Sigmoid colon (tissue), 4 donors: ENCODE results near the gene USP1.

Experiments
- CTCF ChIP-seq, 4 experiments: fragments of 450-650 bp in 3 of 4; fragments of 200-600 bp in 1 of 4; IDR thresholded peaks; one replicate each; pipeline ENCODE4 v1.5.1; 2016 to 2019; ENCODE audit warnings: antibody characterized with exemption in 4 of 4, mild to moderate bottlenecking in 3 of 4, moderate library complexity in 2 of 4
- POLR2A ChIP-seq, 2 donors: fragments of 450-650 bp; IDR thresholded peaks; one replicate each; pipeline ENCODE4 v1.6.1; 2016; ENCODE audit warnings: antibody characterized with exemption in 2 of 2, mild to moderate bottlenecking in 2 of 2, moderate library complexity in 2 of 2
- POLR2AphosphoS5 ChIP-seq, 4 donors: sonication (generic); formaldehyde crosslinking; IDR thresholded peaks; one replicate each; pipeline ENCODE4 v1.6.1; 2017; ENCODE audit warnings: antibody characterized with exemption in 4 of 4

DNA sequence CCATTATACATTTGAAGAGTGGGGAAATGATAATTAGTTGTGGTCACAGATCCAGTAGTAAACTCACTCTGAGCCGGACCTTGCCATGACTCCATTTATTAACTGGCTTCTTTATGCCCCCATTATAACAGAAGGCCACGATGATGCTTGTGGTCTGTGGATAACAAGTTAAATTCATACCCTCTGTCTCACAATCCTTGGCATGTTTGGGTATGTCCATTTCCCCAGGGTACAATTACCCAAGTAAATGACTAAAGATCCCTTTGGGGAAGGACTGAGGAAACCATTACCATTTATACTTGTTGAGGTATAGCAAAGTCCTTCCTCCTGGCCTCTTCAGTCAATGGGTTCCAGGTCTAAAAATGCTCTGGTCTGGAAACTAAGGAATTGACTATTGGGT, 7.3 kb upstream of the USP1 start:
- no peak for TF ChIP-seq CTCF (IDR thresholded peaks at IDR 0.05)
- TF ChIP-seq POLR2A (IDR thresholded peaks at IDR 0.05), result no peak
- no peak for TF ChIP-seq POLR2AphosphoS5 (IDR thresholded peaks at IDR 0.05)
